Erythroblast (primary cell): Measurements from ENCODE around the gene FAM149A.

Source experiments
- GATA1 ChIP-seq: IDR thresholded peaks from 2 replicates; pipeline ENCODE4 v1.6.1; 2011; ENCODE audit warnings: low read depth, mild to moderate bottlenecking, control low read depth, low read length, moderate library complexity
- POLR2A ChIP-seq: IDR thresholded peaks from 2 replicates; pipeline ENCODE4 v1.6.1; 2011; ENCODE audit warnings: mild to moderate bottlenecking, low read length

GRCh38 chr4:186107947-186108346, 3.4 kb downstream of the FAM149A start:
- TF ChIP-seq POLR2A (no peak), GATA1 (no peak)
